ENCODE data around the gene ZNF112. TPM values are rescaled to one million over a fixed set of nuclear protein-coding genes. Genes with fewer than 3 reads are reported as not detected.

ZNF112 gene
- total RNA-seq, 1 experiment from 2014 or later, result 5.6 TPM

GRCh38 chr19:44371815-44372480 is 15.5 kb upstream of the ZNF112 start:
- Mint-ChIP-seq H3K27me3 (ENCODE audit: unreplicated experiment) (peaks cover 10% of the 10 kb centered on the region), H3K4me1 (ENCODE audit: low read depth, unreplicated experiment) (no peaks in the 10 kb centered on the region), H3K36me3 (ENCODE audit: insufficient read depth, unreplicated experiment) (no peaks in the 10 kb centered on the region), H3K27ac (ENCODE audit: unreplicated experiment) (no peak overlapping the region), H3K9me3 (ENCODE audit: low read depth, unreplicated experiment) (peaks cover 6% of the 10 kb centered on the region), H3K4me3 (ENCODE audit: low read depth, unreplicated experiment) (no peak overlapping the region)
- TF ChIP-seq CTCF (IDR thresholded peaks at IDR 0.05; ENCODE audit: unreplicated experiment), result no peak
- CTCF ChIA-PET, result no interaction called here
- intact Hi-C loops (cut with micrococcal nuclease; ENCODE audit: unreplicated experiment), result no loop called here
- DNase-seq, result no peak
- no TSS peak for BruUV-seq (replicated peaks)

- H3K4me1 Mint-ChIP-seq (ENCODE audit: low read depth, unreplicated experiment), result no peaks in the 10 kb centered on the region
- peaks cover under 1% of the 10 kb centered on the region for H3K9me3 Mint-ChIP-seq (ENCODE audit: low read depth, unreplicated experiment)
- BruUV-seq (replicated peaks), result no TSS peak
- peaks cover 10% of the 10 kb centered on the region for H3K27me3 Mint-ChIP-seq (ENCODE audit: unreplicated experiment)
- H3K36me3 Mint-ChIP-seq (ENCODE audit: insufficient read depth, unreplicated experiment), result no peaks in the 10 kb centered on the region
- H3K4me3 Mint-ChIP-seq (ENCODE audit: low read depth, unreplicated experiment), result no peak overlapping the region
- TF ChIP-seq CTCF (IDR thresholded peaks at IDR 0.05; ENCODE audit: unreplicated experiment), result no peak
- no peak for DNase-seq
- CTCF ChIA-PET, result no interaction called here
- intact Hi-C loops (cut with micrococcal nuclease; ENCODE audit: unreplicated experiment), result no loop called here
- no peak overlapping the region for H3K27ac Mint-ChIP-seq (ENCODE audit: unreplicated experiment)
Measured at GRCh38 chr19:44367024-44367423, 10.5 kb upstream of the ZNF112 start.

- Mint-ChIP-seq H3K36me3 (ENCODE audit: insufficient read depth, unreplicated experiment) (no peaks in the 10 kb centered on the region), H3K9me3 (ENCODE audit: low read depth, unreplicated experiment) (peaks cover 15% of the 10 kb centered on the region), H3K4me1 (ENCODE audit: low read depth, unreplicated experiment) (no peaks in the 10 kb centered on the region), H3K27ac (ENCODE audit: unreplicated experiment) (no peak overlapping the region), H3K4me3 (ENCODE audit: low read depth, unreplicated experiment) (no peak overlapping the region), H3K27me3 (ENCODE audit: unreplicated experiment) (no peaks in the 10 kb centered on the region)
- intact Hi-C loops (cut with micrococcal nuclease; ENCODE audit: unreplicated experiment), result no loop called here
- no peak for DNase-seq
- no TSS peak for BruUV-seq (replicated peaks)
- no peak for TF ChIP-seq CTCF (IDR thresholded peaks at IDR 0.05; ENCODE audit: unreplicated experiment)
- CTCF ChIA-PET, result no interaction called here
Measured at GRCh38 chr19:44346556-44346955, 9.9 kb downstream of the ZNF112 start.

- intact Hi-C loops (cut with micrococcal nuclease; ENCODE audit: unreplicated experiment), result no loop called here
Measured at GRCh38 chr19:44345959-44346358, 10.5 kb downstream of the ZNF112 start.

More at GRCh38 chr19:44345959-44346358, 10.5 kb downstream of the ZNF112 start:
- Mint-ChIP-seq H3K9me3 (ENCODE audit: low read depth, unreplicated experiment) (peaks cover 18% of the 10 kb centered on the region), H3K27me3 (ENCODE audit: unreplicated experiment) (no peaks in the 10 kb centered on the region), H3K4me3 (ENCODE audit: low read depth, unreplicated experiment) (no peak overlapping the region), H3K36me3 (ENCODE audit: insufficient read depth, unreplicated experiment) (no peaks in the 10 kb centered on the region), H3K27ac (ENCODE audit: unreplicated experiment) (no peak overlapping the region), H3K4me1 (ENCODE audit: low read depth, unreplicated experiment) (no peaks in the 10 kb centered on the region)
- no peak for DNase-seq
- CTCF ChIA-PET, result no interaction called here
- no peak for TF ChIP-seq CTCF (IDR thresholded peaks at IDR 0.05; ENCODE audit: unreplicated experiment)
- no TSS peak for BruUV-seq (replicated peaks)

Measured in Calu3 (cell line).